Measurements from ENCODE around the gene MGAT4B. TPM values are rescaled to one million over a fixed set of nuclear protein-coding genes. Genes with fewer than 3 reads are reported as not detected.

MGAT4B gene
- total and polyA plus RNA-seq, 2 of the 4 experiments (the other 2 are of a cell fraction), result 73.7 to 155 TPM

DNA sequence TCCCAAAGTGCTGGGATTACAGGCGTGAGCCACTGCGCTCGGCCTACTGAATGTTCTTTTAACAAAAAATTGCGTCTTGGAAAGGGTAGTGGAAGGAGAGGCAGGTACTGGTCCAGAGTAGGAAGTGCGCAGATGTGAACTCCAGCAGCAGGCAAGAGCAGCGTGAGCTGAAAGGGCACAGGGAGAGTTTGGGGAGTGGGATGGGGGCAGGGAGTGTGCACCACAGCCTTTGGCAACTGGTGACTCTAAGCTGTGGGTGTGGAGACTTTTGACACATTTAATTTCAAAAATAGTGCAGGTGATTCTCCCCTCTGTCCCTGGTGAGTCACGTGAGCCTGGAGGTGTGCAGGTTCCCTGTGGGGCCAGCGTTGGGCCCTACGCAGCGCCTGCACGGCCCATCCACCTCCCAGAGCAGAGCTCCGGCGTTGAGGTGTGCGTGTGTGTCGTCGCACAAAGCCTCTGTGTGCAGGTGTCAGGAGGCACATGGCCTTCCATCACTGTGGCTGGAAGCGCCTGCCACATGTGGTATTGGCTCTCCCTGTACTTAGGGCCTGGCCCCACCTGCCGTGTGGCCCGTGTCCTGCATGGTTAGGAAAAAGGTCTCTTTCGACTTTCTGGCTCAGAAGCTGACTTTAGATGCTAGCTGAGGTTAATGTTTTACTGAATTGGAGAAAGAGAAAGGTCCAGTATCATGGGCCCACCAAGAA is 25.5 kb upstream of the MGAT4B start:
- no peak overlapping the region for H2BK15ac ChIP-seq (ENCODE audit: low read depth, low read length)
- ATAC-seq (ENCODE audit: low read depth) (no peak), DNase-seq (no peak)
- no peak overlapping the region for H2AK9ac ChIP-seq (replicated peaks; ENCODE audit: low read depth, low read length, poor library complexity)
- peaks cover 23 to 70% of the 10 kb centered on the region in 2 experiments for H3K79me1 ChIP-seq (ENCODE audit: low read depth in 1 of 2, low read length in 2 of 2)
- H3K27ac ChIP-seq (ENCODE audit: insufficient read depth, low read length), result no peak overlapping the region
- H4K91ac ChIP-seq (ENCODE audit: insufficient read depth, low read depth, low read length), result no peak overlapping the region
- H3K4ac ChIP-seq (ENCODE audit: low read depth, low read length), result no peak overlapping the region
- intact Hi-C loops (cut with micrococcal nuclease) (no loop called here), dilution Hi-C loops (cut with HindIII; ENCODE audit: low sequenced_read_pairs, unreplicated experiment) (no loop called here), in situ Hi-C loops (cut with MboI; ENCODE audit: low sequenced_read_pairs) (no loop called here)
- no peak overlapping the region for H2BK120ac ChIP-seq (ENCODE audit: low read depth, low read length)
- no peak overlapping the region for H2AFZ ChIP-seq (replicated peaks; ENCODE audit: low read length, poor library complexity)
- peaks cover 5% of the 10 kb centered on the region for H3K9me1 ChIP-seq (ENCODE audit: insufficient read depth, low read length)
- no TSS peak for BruUV-seq (replicated peaks)
- H2BK20ac ChIP-seq (ENCODE audit: low read depth, low read length), result no peak overlapping the region
- no peak overlapping the region for H2BK5ac ChIP-seq (ENCODE audit: low read depth, low read length, poor library complexity, severe bottlenecking)
- no peak overlapping the region for H3K18ac ChIP-seq (ENCODE audit: low read depth, low read length)
- H3K14ac ChIP-seq (replicated peaks; ENCODE audit: low read depth, low read length), result no peak overlapping the region
- peaks cover 73% of the 10 kb centered on the region for H3K36me3 ChIP-seq (ENCODE audit: control insufficient read depth, insufficient read depth, low read length)
- H3K4me2 ChIP-seq (ENCODE audit: low read depth, low read length), result no peak overlapping the region
- no peak overlapping the region for H4K8ac ChIP-seq (ENCODE audit: low read depth in 2 of 2, low read length in 2 of 2)
- H2AK5ac ChIP-seq (ENCODE audit: low read depth, low read length), result no peak overlapping the region
- no peaks in the 10 kb centered on the region for H3K9me3 ChIP-seq (ENCODE audit: control insufficient read depth, insufficient read depth, low read length)
- no peak overlapping the region for H3K23ac ChIP-seq (ENCODE audit: low read depth, low read length)
- H4K5ac ChIP-seq (ENCODE audit: low read depth, low read length), result no peak overlapping the region
- ChIA-PET POLR2A (ENCODE audit: unreplicated experiment) (no interaction called here), CTCF (no interaction called here)
- H3K56ac ChIP-seq (ENCODE audit: extremely low read depth, insufficient read depth, low read length), result no peak overlapping the region
- H4K20me1 ChIP-seq (ENCODE audit: insufficient read depth, low read length), result peaks cover 79% of the 10 kb centered on the region
- no peak overlapping the region for H3K9ac ChIP-seq (ENCODE audit: low read depth, low read length)
- no peaks in the 10 kb centered on the region for H3K27me3 ChIP-seq (ENCODE audit: control insufficient read depth, insufficient read depth, low read length)
- H3K4me1 ChIP-seq (ENCODE audit: control insufficient read depth, insufficient read depth, low read length), result no peaks in the 10 kb centered on the region
- TF ChIP-seq RCOR1 (IDR thresholded peaks at IDR 0.05; ENCODE audit: insufficient replicate concordance, low read length) (no peak), RAD21 (IDR thresholded peaks at IDR 0.05; ENCODE audit: low read length) (no peak), CHD1 (IDR thresholded peaks at IDR 0.05; ENCODE audit: low read depth, low read length) (no peak), POLR2A (IDR thresholded peaks at IDR 0.05; ENCODE audit: low read depth, low read length) (no peak; the same call in none of the 2 replicates), MAFK (IDR thresholded peaks at IDR 0.05; ENCODE audit: low read depth, low read length) (no peak)
- TF ChIP-seq, protein P1, sequence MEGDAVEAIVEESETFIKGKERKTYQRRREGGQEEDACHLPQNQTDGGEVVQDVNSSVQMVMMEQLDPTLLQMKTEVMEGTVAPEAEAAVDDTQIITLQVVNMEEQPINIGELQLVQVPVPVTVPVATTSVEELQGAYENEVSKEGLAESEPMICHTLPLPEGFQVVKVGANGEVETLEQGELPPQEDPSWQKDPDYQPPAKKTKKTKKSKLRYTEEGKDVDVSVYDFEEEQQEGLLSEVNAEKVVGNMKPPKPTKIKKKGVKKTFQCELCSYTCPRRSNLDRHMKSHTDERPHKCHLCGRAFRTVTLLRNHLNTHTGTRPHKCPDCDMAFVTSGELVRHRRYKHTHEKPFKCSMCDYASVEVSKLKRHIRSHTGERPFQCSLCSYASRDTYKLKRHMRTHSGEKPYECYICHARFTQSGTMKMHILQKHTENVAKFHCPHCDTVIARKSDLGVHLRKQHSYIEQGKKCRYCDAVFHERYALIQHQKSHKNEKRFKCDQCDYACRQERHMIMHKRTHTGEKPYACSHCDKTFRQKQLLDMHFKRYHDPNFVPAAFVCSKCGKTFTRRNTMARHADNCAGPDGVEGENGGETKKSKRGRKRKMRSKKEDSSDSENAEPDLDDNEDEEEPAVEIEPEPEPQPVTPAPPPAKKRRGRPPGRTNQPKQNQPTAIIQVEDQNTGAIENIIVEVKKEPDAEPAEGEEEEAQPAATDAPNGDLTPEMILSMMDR (conservative IDR thresholded peaks at IDR 0.05; ENCODE audit: low read depth, low read length), result no peak
- H3K4me3 ChIP-seq (ENCODE audit: insufficient read depth, low read depth, low read length), result no peak overlapping the region
- 97% methylated on average over 13 of the region's 20 CpGs; no CpG with 5 or more reads in 1 of the 2 experiments for WGBS, 2 experiments (ENCODE audit: extremely low coverage in 2 of 2, insufficient read length in 1 of 2)

Data from IMR-90 (cell line).